IMR-90 (cell line): ENCODE data around the gene C3orf22. TPM values are rescaled to one million over a fixed set of nuclear protein-coding genes. Genes with fewer than 3 reads are reported as not detected.

Source experiments
- ATAC-seq: fragments of 200-7000 bp; cut with Tn5 transposase; 2 replicates; pipeline ENCODE4 v1.9.1; 2020; ENCODE audit warnings: low read depth, mild to moderate bottlenecking, moderate library complexity
- BruUV-seq: library from RNA; stranded (reverse); fragments of 400-500 nt; replicated peaks from 2 replicates; lab custom pipeline; 2021; lab: Mats Ljungman, UMichigan
- CTCF ChIA-PET: fragments of 300-600 bp; formaldehyde crosslinking; extraction: SDS; loops from one replicate; lab custom pipeline; 2021; ENCODE audit warnings: antibody characterized with exemption; lab: Yijun Ruan, JAX
- POLR2A ChIA-PET: fragments of 300-600 bp; sonication (Branson Sonifier 250); formaldehyde crosslinking; loops from one replicate; lab custom pipeline; 2022; ENCODE audit warnings: antibody characterized with exemption; ENCODE audit not compliant: unreplicated experiment; lab: Charles Lee
- DNase-seq: peaks from one replicate; pipeline ENCODE4 v3.0.0; 2013
- H2AFZ ChIP-seq: replicated peaks from 2 replicates; pipeline ENCODE3; 2013; ENCODE audit warnings: low read length, mild to moderate bottlenecking; ENCODE audit not compliant: poor library complexity
- H2AK5ac ChIP-seq: 2 replicates; pipeline ENCODE4 v1.6.1; 2013; ENCODE audit warnings: low read depth, low read length, inconsistent platforms
- H2AK9ac ChIP-seq: replicated peaks from 2 replicates; pipeline ENCODE3; 2013; ENCODE audit warnings: mild to moderate bottlenecking, low read depth, low read length, moderate library complexity; ENCODE audit not compliant: poor library complexity
- H2BK120ac ChIP-seq: 2 replicates; pipeline ENCODE4 v1.6.1; 2013; ENCODE audit warnings: low read depth, low read length, inconsistent platforms
- H2BK15ac ChIP-seq: 3 replicates; pipeline ENCODE4 v1.6.1; 2013; ENCODE audit warnings: low read depth, low read length, inconsistent platforms
- H2BK20ac ChIP-seq: 2 replicates; pipeline ENCODE4 v1.6.1; 2013; ENCODE audit warnings: low read depth, mild to moderate bottlenecking, inconsistent platforms, low read length, moderate library complexity
- H2BK5ac ChIP-seq: 2 replicates; pipeline ENCODE4 v1.6.1; 2013; ENCODE audit warnings: mild to moderate bottlenecking, low read depth, low read length, inconsistent platforms; ENCODE audit not compliant: poor library complexity, severe bottlenecking
- H3K14ac ChIP-seq: replicated peaks from 2 replicates; pipeline ENCODE4 v1.6.1; 2013; ENCODE audit warnings: low read depth, low read length, inconsistent platforms
- H3K18ac ChIP-seq: 2 replicates; pipeline ENCODE4 v1.6.1; 2013; ENCODE audit warnings: low read depth, low read length, control low read depth
- H3K23ac ChIP-seq: 2 replicates; pipeline ENCODE4 v1.6.1; 2013; ENCODE audit warnings: low read depth, low read length, inconsistent platforms
- H3K27ac ChIP-seq: 2 replicates; pipeline ENCODE4 v1.5.1; 2013; ENCODE audit warnings: mild to moderate bottlenecking, control low read depth, low read length; ENCODE audit not compliant: insufficient read depth
- H3K27me3 ChIP-seq: 2 replicates; pipeline ENCODE4 v1.6.1; 2013; ENCODE audit warnings: low read length; ENCODE audit not compliant: control insufficient read depth, insufficient read depth
- H3K36me3 ChIP-seq: 2 replicates; pipeline ENCODE4 v1.6.1; 2013; ENCODE audit warnings: low read length, mixed read lengths; ENCODE audit not compliant: control insufficient read depth, insufficient read depth
- H3K4ac ChIP-seq: 2 replicates; pipeline ENCODE4 v1.6.1; 2013; ENCODE audit warnings: low read depth, low read length, inconsistent platforms
- H3K4me1 ChIP-seq: 2 replicates; pipeline ENCODE4 v1.6.1; 2013; ENCODE audit warnings: low read length, mixed read lengths; ENCODE audit not compliant: control insufficient read depth, insufficient read depth
- H3K4me2 ChIP-seq: 2 replicates; pipeline ENCODE4 v1.6.1; 2013; ENCODE audit warnings: low read depth, mild to moderate bottlenecking, control low read depth, low read length, moderate library complexity
- H3K4me3 ChIP-seq: 2 replicates; pipeline ENCODE4 v1.5.1; 2013; ENCODE audit warnings: low read depth, mild to moderate bottlenecking, control low read depth, low read length, moderate library complexity; ENCODE audit not compliant: insufficient read depth
- H3K56ac ChIP-seq: 2 replicates; pipeline ENCODE4 v1.6.1; 2013; ENCODE audit warnings: low read length, inconsistent platforms; ENCODE audit not compliant: insufficient read depth; ENCODE audit errors: extremely low read depth
- H3K79me1 ChIP-seq, 2 experiments: 2 replicates each; pipeline ENCODE4 v1.6.1; 2013; ENCODE audit warnings: low read length in 2 of 2, inconsistent platforms in 1 of 2, low read depth in 1 of 2
- H3K9ac ChIP-seq: 2 replicates; pipeline ENCODE4 v1.6.1; 2013; ENCODE audit warnings: low read depth, low read length, control low read depth
- H3K9me1 ChIP-seq: 2 replicates; pipeline ENCODE4 v1.6.1; 2013; ENCODE audit warnings: low read length, inconsistent platforms; ENCODE audit not compliant: insufficient read depth
- H3K9me3 ChIP-seq: 2 replicates; pipeline ENCODE4 v1.6.1; 2013; ENCODE audit warnings: low read length; ENCODE audit not compliant: control insufficient read depth, insufficient read depth
- H4K20me1 ChIP-seq: 2 replicates; pipeline ENCODE4 v1.6.1; 2013; ENCODE audit warnings: low read length, inconsistent platforms; ENCODE audit not compliant: insufficient read depth
- H4K5ac ChIP-seq: 2 replicates; pipeline ENCODE4 v1.6.1; 2013; ENCODE audit warnings: mild to moderate bottlenecking, low read depth, low read length, control low read depth
- H4K8ac ChIP-seq, 2 experiments: 2 replicates each; pipeline ENCODE4 v1.6.1; 2013; ENCODE audit warnings: low read depth in 2 of 2, low read length in 2 of 2, control low read depth in 1 of 2, inconsistent platforms in 1 of 2
- H4K91ac ChIP-seq: 2 replicates; pipeline ENCODE4 v1.6.1; 2013; ENCODE audit warnings: low read depth, low read length, inconsistent platforms; ENCODE audit not compliant: insufficient read depth
- CEBPB ChIP-seq: IDR thresholded peaks from 2 replicates; pipeline ENCODE4 v1.6.1; 2012; ENCODE audit warnings: low read depth, low read length, improper control_type of control experiment
- ELK1 ChIP-seq: fragments of 150-350 bp; IDR thresholded peaks from 2 replicates; pipeline ENCODE4 v1.6.1; 2016; ENCODE audit warnings: low read depth, mild to moderate bottlenecking, low read length, moderate library complexity, borderline replicate concordance
- MXI1 ChIP-seq: IDR thresholded peaks from 2 replicates; pipeline ENCODE4 v1.6.1; 2012; ENCODE audit warnings: low read depth, mild to moderate bottlenecking, low read length, moderate library complexity, borderline replicate concordance
- RCOR1 ChIP-seq: IDR thresholded peaks from 2 replicates; pipeline ENCODE4 v1.6.1; 2012; ENCODE audit warnings: mild to moderate bottlenecking, low read length, improper control_type of control experiment; ENCODE audit not compliant: insufficient replicate concordance
- RFX5 ChIP-seq: IDR thresholded peaks from 2 replicates; pipeline ENCODE4 v1.8.0; 2012; ENCODE audit warnings: low read depth, mild to moderate bottlenecking, low read length, moderate library complexity
- SMC3 ChIP-seq: fragments of 150-350 bp; IDR thresholded peaks from 2 replicates; pipeline ENCODE4 v1.6.1; 2016; ENCODE audit warnings: low read depth, mild to moderate bottlenecking, antibody characterized with exemption, low read length, moderate library complexity
- USF2 ChIP-seq: fragments of 150-350 bp; IDR thresholded peaks from 2 replicates; pipeline ENCODE4 v1.6.1; 2017; ENCODE audit warnings: mild to moderate bottlenecking, antibody characterized with exemption, low read length, low read depth
- WGBS, 2 experiments: methylation state at CpG; one replicate each; pipeline versions ENCODE4 v1.1.5 to v1.1.7; 2013; ENCODE audit warnings: missing lambda C conversion rate in 2 of 2; ENCODE audit not compliant: insufficient read length in 1 of 2; ENCODE audit errors: extremely low coverage in 2 of 2; 5-methylcytosine and 5-hydroxymethylcytosine counted together
- dilution Hi-C: fragments of 300-500 bp; cut with HindIII; formaldehyde crosslinking; loops from one replicate; pipeline ENCODE4 v1.14.3; 2018; ENCODE audit warnings: low sequenced_read_pairs; ENCODE audit not compliant: unreplicated experiment
- in situ Hi-C: fragments of 300-500 bp; cut with MboI; formaldehyde crosslinking; loops from 3 replicates; pipeline ENCODE4 v1.14.3; 2019; ENCODE audit warnings: low sequenced_read_pairs, inconsistent platforms, mixed read lengths
- intact Hi-C: fragments of 100-400 bp; cut with micrococcal nuclease; formaldehyde crosslinking; loops from 2 replicates; pipeline ENCODE4 v1.10.0; 2022
- polyA plus RNA-seq, 3 experiments: library from polyadenylated mRNA; depleted of rRNA; stranded (reverse); fragments of >200 nt; gene quantifications; 2 replicates each; pipeline ENCODE4 v1.2.3, GENCODE V29; 2012; ENCODE audit warnings: low replicate concordance in 1 of 3
- total RNA-seq: library from RNA; depleted of rRNA; stranded (reverse); fragments of >200 nt; gene quantifications from 2 replicates; pipeline ENCODE4 v1.2.3, GENCODE V29; 2012

C3orf22 gene
- total and polyA plus RNA-seq, 2 of the 4 experiments (the other 2 are of a cell fraction), result not detected

GRCh38 chr3:126543457-126544061, 15.2 kb downstream of the C3orf22 start:
- BruUV-seq, result no TSS peak
- H4K91ac ChIP-seq, result no peak overlapping the region
- 79% methylated on average over 2 of the region's 2 CpGs; no CpG with 5 or more reads in 1 of the 2 experiments for WGBS, 2 experiments
- H3K79me1 ChIP-seq, result no peaks in the 10 kb centered on the region
- ChIA-PET POLR2A (no interaction called here), CTCF (interaction anchor here (0.6 kb wide), 1 partner anchor 238 kb away, joined by 4 read pairs; no protein-coding TSS in a partner anchor)
- no peak overlapping the region for H2BK5ac ChIP-seq
- no peak overlapping the region for H2AFZ ChIP-seq
- H4K5ac ChIP-seq, result no peak overlapping the region
- DNase-seq (no peak), ATAC-seq (no peak)
- no peak overlapping the region for H3K14ac ChIP-seq
- H3K56ac ChIP-seq, result no peak overlapping the region
- no peak overlapping the region for H2AK9ac ChIP-seq
- H4K20me1 ChIP-seq, result no peaks in the 10 kb centered on the region
- no peak overlapping the region for H2BK20ac ChIP-seq
- no peak overlapping the region for H2BK15ac ChIP-seq
- no peak overlapping the region for H3K27ac ChIP-seq
- H4K8ac ChIP-seq, result no peak overlapping the region
- H2AK5ac ChIP-seq, result no peak overlapping the region
- intact Hi-C loops (no loop called here), dilution Hi-C loops (no loop called here), in situ Hi-C loops (no loop called here)
- H3K4me3 ChIP-seq, result no peak overlapping the region
- TF ChIP-seq RFX5 (no peak), USF2 (no peak), SMC3 (no peak), CEBPB (no peak), MXI1 (no peak), ELK1 (no peak), RCOR1 (no peak)
- H3K4ac ChIP-seq, result no peak overlapping the region
- H3K36me3 ChIP-seq, result no peaks in the 10 kb centered on the region
- peaks cover 35% of the 10 kb centered on the region for H3K27me3 ChIP-seq
- peaks cover 12% of the 10 kb centered on the region for H3K9me1 ChIP-seq
- H3K23ac ChIP-seq, result no peak overlapping the region
- peaks cover 6% of the 10 kb centered on the region for H3K4me1 ChIP-seq
- no peak overlapping the region for H3K18ac ChIP-seq
- no peak overlapping the region for H2BK120ac ChIP-seq
- H3K4me2 ChIP-seq, result no peak overlapping the region
- H3K9me3 ChIP-seq, result no peaks in the 10 kb centered on the region; the same call in 1 of the 2 replicates
- no peak overlapping the region for H3K9ac ChIP-seq
